Measurements from ENCODE around the gene DVL1.
A peak's percentile ranks its signal among the peaks of the same experiment; 100 is the strongest.

The DVL1 gene

GRCh38 chr1:1331068-1331965, 17.9 kb downstream of the DVL1 start, which contains the start of gene TAS1R3:
Gene TAS1R3, plus strand, starts transcription at chr1:1331280. Its CDS starts 66 bp downstream, at chr1:1331346.
- no peak for TF ChIP-seq CTCF (conservative IDR thresholded peaks at IDR 0.05)
- no peak within 1 kb of the TSS; the same call in 1 of the 2 replicates for H3K27ac ChIP-seq

DNA sequence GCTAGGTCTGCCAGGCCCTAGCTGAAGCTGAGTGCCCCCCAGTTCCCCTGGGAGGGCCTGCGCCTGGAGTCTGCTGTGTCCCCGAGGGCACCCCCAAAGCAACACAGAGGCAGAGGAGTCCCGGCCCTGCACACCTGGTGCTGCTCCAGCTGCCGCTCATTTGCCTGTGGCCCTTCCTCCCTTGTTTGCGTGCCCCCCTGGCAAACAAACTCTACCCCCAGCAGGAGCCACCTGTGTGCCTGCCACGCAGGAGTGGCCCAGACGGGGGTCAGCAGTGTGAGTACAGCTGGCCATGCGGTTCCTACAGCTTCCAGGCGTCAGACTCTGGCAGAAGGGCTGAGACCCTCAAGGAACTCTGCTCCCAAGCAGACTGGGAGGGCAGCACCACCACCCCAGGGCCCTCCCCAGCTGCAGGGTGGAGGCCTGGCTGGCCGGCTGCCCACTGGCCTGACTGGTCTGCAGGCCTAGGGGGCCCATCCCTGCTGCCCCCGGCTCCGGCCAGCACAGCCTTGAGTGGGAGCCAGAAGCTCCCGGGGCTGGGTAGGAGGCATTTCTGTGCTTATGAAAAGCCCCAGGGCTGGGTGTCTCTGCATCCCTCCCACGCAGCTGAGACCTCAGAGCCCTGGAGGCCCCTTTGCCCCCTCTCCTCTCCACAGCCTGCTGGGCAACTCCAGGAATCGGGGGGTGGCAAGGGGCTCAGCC, 18.7 kb downstream of the DVL1 start:
- H3K27ac ChIP-seq = no peak overlapping the region
- TF ChIP-seq CTCF (conservative IDR thresholded peaks at IDR 0.05) = no peak

DNA sequence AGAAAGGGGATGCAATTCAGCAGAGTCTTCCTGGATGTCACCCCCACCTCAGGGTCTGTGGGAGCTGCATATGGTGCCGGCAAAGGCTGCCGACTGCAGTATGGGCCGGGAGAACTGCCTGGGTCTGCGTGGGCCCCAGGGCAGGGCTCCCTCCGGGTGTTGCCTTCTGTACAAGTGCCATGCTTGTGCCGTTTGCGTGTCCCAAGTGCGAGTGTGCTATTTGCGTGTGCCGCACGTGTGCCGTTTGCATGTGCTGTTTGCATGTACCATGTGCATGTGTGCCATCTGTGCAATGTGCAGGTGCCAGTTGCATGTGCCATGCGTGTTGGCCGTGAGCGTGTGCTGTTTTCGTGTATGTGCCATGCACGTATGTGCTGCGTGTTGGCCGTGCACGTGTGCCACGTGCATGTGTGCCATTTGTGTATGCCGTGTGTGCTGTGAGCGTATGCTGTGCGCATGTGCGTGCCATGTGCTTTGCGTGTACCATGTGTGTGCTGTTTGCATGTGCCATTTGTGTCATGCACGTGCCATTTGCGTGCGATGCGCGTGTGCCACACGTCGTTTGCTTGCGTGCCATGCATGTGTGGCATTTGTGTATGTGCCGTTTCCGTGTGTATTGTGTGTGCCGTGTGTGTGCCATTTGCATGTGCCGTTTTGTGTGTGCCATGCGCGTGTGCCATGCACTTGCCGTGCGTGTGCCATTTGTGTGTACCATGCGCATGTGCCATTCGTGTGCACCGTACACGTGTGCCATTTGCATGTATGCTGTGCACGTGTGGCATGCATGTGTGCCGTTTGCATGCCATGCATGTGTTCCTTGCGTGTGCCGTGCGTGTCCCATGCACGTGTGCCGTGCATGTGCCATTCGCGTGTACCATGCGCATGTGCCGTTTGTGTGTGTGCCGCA, 19.7 kb downstream of the DVL1 start:
- no peak for TF ChIP-seq CTCF (conservative IDR thresholded peaks at IDR 0.05)
- no peak overlapping the region for H3K27ac ChIP-seq

DNA sequence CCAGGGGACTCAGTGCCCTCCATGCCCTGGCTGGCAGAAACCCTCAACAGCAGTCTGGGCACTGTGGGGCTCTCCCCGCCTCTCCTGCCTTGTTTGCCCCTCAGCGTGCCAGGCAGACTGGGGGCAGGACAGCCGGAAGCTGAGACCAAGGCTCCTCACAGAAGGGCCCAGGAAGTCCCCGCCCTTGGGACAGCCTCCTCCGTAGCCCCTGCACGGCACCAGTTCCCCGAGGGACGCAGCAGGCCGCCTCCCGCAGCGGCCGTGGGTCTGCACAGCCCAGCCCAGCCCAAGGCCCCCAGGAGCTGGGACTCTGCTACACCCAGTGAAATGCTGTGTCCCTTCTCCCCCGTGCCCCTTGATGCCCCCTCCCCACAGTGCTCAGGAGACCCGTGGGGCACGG, 21.0 kb downstream of the DVL1 start:
- peak overlapping the region; percentile 9; the same call in 1 of the 2 replicates for H3K27ac ChIP-seq
- no peak for TF ChIP-seq CTCF (conservative IDR thresholded peaks at IDR 0.05)

- H3K27ac ChIP-seq = peak overlapping the region; percentile 97; the same call in 1 of the 2 replicates
- TF ChIP-seq CTCF (conservative IDR thresholded peaks at IDR 0.05) = no peak
Observed at GRCh38 chr1:1327291-1327690, 21.9 kb downstream of the DVL1 start.

GRCh38 chr1:1326075-1326605, 23.1 kb downstream of the DVL1 start:
- TF ChIP-seq CTCF (conservative IDR thresholded peaks at IDR 0.05) = no peak
- peak overlapping the region; percentile 97 for H3K27ac ChIP-seq
